ENCODE data around the gene CFAP221. TPM values are rescaled to one million over a fixed set of nuclear protein-coding genes. Genes with fewer than 3 reads are reported as not detected.

The CFAP221 gene
- total RNA-seq, 1 donor: not detected

GRCh38 chr2:119694845-119695521, 150.7 kb downstream of the CFAP221 start:
- TF ChIP-seq CTCF (IDR thresholded peaks at IDR 0.05; ENCODE audit: insufficient read depth, low read length): no peak
- no peak overlapping the region for H3K4me3 ChIP-seq (ENCODE audit: low read depth, low read length)
- DNase-seq (ENCODE audit: low read depth): peak; percentile 48

GRCh38 chr2:119696005-119696404, 151.8 kb downstream of the CFAP221 start:
- DNase-seq (ENCODE audit: low read depth): no peak
- no peak overlapping the region for H3K4me3 ChIP-seq (ENCODE audit: low read depth, low read length)
- no peak for TF ChIP-seq CTCF (IDR thresholded peaks at IDR 0.05; ENCODE audit: insufficient read depth, low read length)

GRCh38 chr2:119696494-119697030, 152.3 kb downstream of the CFAP221 start:
- DNase-seq (ENCODE audit: low read depth): no peak
- TF ChIP-seq CTCF (IDR thresholded peaks at IDR 0.05; ENCODE audit: insufficient read depth, low read length): no peak
- no peak overlapping the region for H3K4me3 ChIP-seq (ENCODE audit: low read depth, low read length)

- H3K4me3 ChIP-seq (ENCODE audit: low read depth, low read length): no peak overlapping the region
- no peak for DNase-seq (ENCODE audit: low read depth)
- TF ChIP-seq CTCF (IDR thresholded peaks at IDR 0.05; ENCODE audit: insufficient read depth, low read length): no peak
Measured at GRCh38 chr2:119697290-119698020, 153.2 kb downstream of the CFAP221 start.

- DNase-seq (ENCODE audit: low read depth): no peak
- no peak overlapping the region for H3K4me3 ChIP-seq (ENCODE audit: low read depth, low read length)
- no peak for TF ChIP-seq CTCF (IDR thresholded peaks at IDR 0.05; ENCODE audit: insufficient read depth, low read length)
Measured at GRCh38 chr2:119698246-119698645, 154.0 kb downstream of the CFAP221 start.

GRCh38 chr2:119699016-119699606, 154.9 kb downstream of the CFAP221 start:
- no peak for DNase-seq (ENCODE audit: low read depth)
- no peak for TF ChIP-seq CTCF (IDR thresholded peaks at IDR 0.05; ENCODE audit: insufficient read depth, low read length)
- H3K4me3 ChIP-seq (ENCODE audit: low read depth, low read length): no peak overlapping the region
